ENCODE measurements around the gene ARMC2. TPM values are rescaled to one million over a fixed set of nuclear protein-coding genes. Genes with fewer than 3 reads are reported as not detected.

ARMC2 gene
- total and polyA plus RNA-seq, 2 donors (not counting 1 experiment from before 2014, with no cell fraction given) = 4.8 to 9.9 TPM

GRCh38 chr6:108941281-108941680 is 93.1 kb downstream of the ARMC2 start:
- Histone ChIP-seq H3K79me2 (ENCODE audit: control insufficient read depth, insufficient read depth, low read length) (no peaks in the 10 kb centered on the region), H3K27me3 (replicated peaks in 1 of 4; ENCODE audit: control extremely low read depth in 1 of 4, control insufficient read depth in 3 of 4, insufficient read depth in 4 of 4, low read length in 3 of 4) (no peaks in the 10 kb centered on the region), H2AFZ (ENCODE audit: insufficient read depth, low read depth, low read length, poor library complexity, severe bottlenecking) (no peak overlapping the region), H3K9me3 (ENCODE audit: control extremely low read depth in 1 of 3, control insufficient read depth in 2 of 3, insufficient read depth in 1 of 3, low read length in 2 of 3) (no peaks in the 10 kb centered on the region), H3K27ac (ENCODE audit: low read length in 2 of 2) (no peak overlapping the region), H3K9ac (ENCODE audit: low read length) (no peak overlapping the region), H3K4me2 (replicated peaks; ENCODE audit: low read depth, low read length, poor library complexity, severe bottlenecking) (no peak overlapping the region), H3K4me3 (ENCODE audit: control extremely low read depth in 1 of 5, extremely low read depth in 1 of 5, insufficient read depth in 1 of 5, low read depth in 2 of 5, low read length in 4 of 5) (no peak overlapping the region), H3K4me1 (ENCODE audit: control insufficient read depth in 2 of 2, insufficient read depth in 2 of 2, low read length in 2 of 2) (peaks cover 7 to 8% of the 10 kb centered on the region in 2 donors), H4K20me1 (ENCODE audit: control insufficient read depth, insufficient read depth, low read length, poor library complexity, severe bottlenecking) (no peaks in the 10 kb centered on the region), H3K36me3 (replicated peaks in 1 of 2; ENCODE audit: control extremely low read depth in 1 of 2, control insufficient read depth in 1 of 2, extremely low read depth in 1 of 2, insufficient read depth in 2 of 2, low read length in 1 of 2) (no peaks in the 10 kb centered on the region)
- ChIA-PET POLR2A (no interaction called here), CTCF (no interaction called here)
- TF ChIP-seq EZH2 (IDR thresholded peaks at IDR 0.05; ENCODE audit: borderline replicate concordance, insufficient read depth, low read depth, low read length, poor library complexity, severe bottlenecking) (no peak), CTCF (IDR thresholded peaks at IDR 0.05) (no peak)
- no CpG with 5 or more reads among the region's 1 CpG for WGBS (ENCODE audit: insufficient coverage)
- no peak for DNase-seq
- H3K4me1 Mint-ChIP-seq = peaks cover 12% of the 10 kb centered on the region
- no peaks in the 10 kb centered on the region for H3K27me3 Mint-ChIP-seq
- ATAC-seq (ENCODE audit: low read depth) = no peak
- intact Hi-C loops (cut with micrococcal nuclease) = no loop called here
- H3K9me3 Mint-ChIP-seq (ENCODE audit: insufficient read depth) = no peaks in the 10 kb centered on the region
- no peak overlapping the region for H3K27ac Mint-ChIP-seq
- H3K4me3 Mint-ChIP-seq = no peak overlapping the region

GRCh38 chr6:108941859-108942258 is 93.6 kb downstream of the ARMC2 start:
- H3K79me2 ChIP-seq (ENCODE audit: control insufficient read depth, insufficient read depth, low read length) = no peaks in the 10 kb centered on the region
- intact Hi-C loops (cut with micrococcal nuclease) = no loop called here
- H4K20me1 ChIP-seq (ENCODE audit: control insufficient read depth, insufficient read depth, low read length, poor library complexity, severe bottlenecking) = no peaks in the 10 kb centered on the region
- no peak overlapping the region for H2AFZ ChIP-seq (ENCODE audit: insufficient read depth, low read depth, low read length, poor library complexity, severe bottlenecking)
- H3K4me3 Mint-ChIP-seq = no peak overlapping the region
- H3K27ac ChIP-seq (ENCODE audit: low read length in 2 of 2) = no peak overlapping the region
- H3K4me3 ChIP-seq (ENCODE audit: control extremely low read depth in 1 of 5, extremely low read depth in 1 of 5, insufficient read depth in 1 of 5, low read depth in 2 of 5, low read length in 4 of 5) = no peak overlapping the region
- WGBS (ENCODE audit: insufficient coverage) = no CpG with 5 or more reads among the region's 2 CpGs
- no peaks in the 10 kb centered on the region for H3K27me3 ChIP-seq (replicated peaks in 1 of 4; ENCODE audit: control extremely low read depth in 1 of 4, control insufficient read depth in 3 of 4, insufficient read depth in 4 of 4, low read length in 3 of 4)
- no peaks in the 10 kb centered on the region for H3K27me3 Mint-ChIP-seq
- H3K9me3 ChIP-seq (ENCODE audit: control extremely low read depth in 1 of 3, control insufficient read depth in 2 of 3, insufficient read depth in 1 of 3, low read length in 2 of 3) = no peaks in the 10 kb centered on the region
- no peak for DNase-seq
- no peak for ATAC-seq (ENCODE audit: low read depth)
- no peak overlapping the region for H3K9ac ChIP-seq (ENCODE audit: low read length)
- ChIA-PET CTCF (no interaction called here), POLR2A (no interaction called here)
- no peak overlapping the region for H3K4me2 ChIP-seq (replicated peaks; ENCODE audit: low read depth, low read length, poor library complexity, severe bottlenecking)
- peaks cover 16% of the 10 kb centered on the region for H3K4me1 Mint-ChIP-seq
- H3K36me3 ChIP-seq (replicated peaks in 1 of 2; ENCODE audit: control extremely low read depth in 1 of 2, control insufficient read depth in 1 of 2, extremely low read depth in 1 of 2, insufficient read depth in 2 of 2, low read length in 1 of 2) = no peaks in the 10 kb centered on the region
- TF ChIP-seq EZH2 (IDR thresholded peaks at IDR 0.05; ENCODE audit: borderline replicate concordance, insufficient read depth, low read depth, low read length, poor library complexity, severe bottlenecking) = no peak
- no peak for TF ChIP-seq CTCF (IDR thresholded peaks at IDR 0.05)
- peaks cover 10% of the 10 kb centered on the region in 2 donors for H3K4me1 ChIP-seq (ENCODE audit: control insufficient read depth in 2 of 2, insufficient read depth in 2 of 2, low read length in 2 of 2)
- no peaks in the 10 kb centered on the region for H3K9me3 Mint-ChIP-seq (ENCODE audit: insufficient read depth)
- H3K27ac Mint-ChIP-seq = no peak overlapping the region

All from B cell (primary cell).